C4-2B (cell line): ENCODE measurements around the gene SCN4A.
"Not testable (repeated sequence)": the region's sequence is repeated elsewhere in the genome, so short reads cannot be mapped to it uniquely, and the experiment has no call there.

Experiments used
- H3K27ac ChIP-seq: fragments of 450-650 bp; 2 replicates; pipeline ENCODE4 v1.5.1; 2017
- CTCF ChIP-seq: fragments of 450-650 bp; conservative IDR thresholded peaks from 2 replicates; pipeline ENCODE4 v1.5.1; 2017; ENCODE audit warnings: mild to moderate bottlenecking
- ZFX ChIP-seq: fragments of 450-650 bp; IDR thresholded peaks from 2 replicates; pipeline ENCODE4 v1.6.1; 2017

SCN4A gene

GRCh38 chr17:63984651-63985386, 12.1 kb upstream of the SCN4A start:
- H3K27ac ChIP-seq = no peak overlapping the region
- TF ChIP-seq ZFX = no peak
- TF ChIP-seq CTCF = no peak

GRCh38 chr17:63984236-63984635, 11.5 kb upstream of the SCN4A start:
- no peak overlapping the region for H3K27ac ChIP-seq
- TF ChIP-seq ZFX = no peak

GRCh38 chr17:63983320-63983719, 10.6 kb upstream of the SCN4A start:
- H3K27ac ChIP-seq = no peak overlapping the region
- TF ChIP-seq CTCF = no peak
- TF ChIP-seq ZFX = no peak

- H3K27ac ChIP-seq = not testable (repeated sequence)
These were observed 9.9 kb upstream of the SCN4A start for GRCh38 chr17:63982641-63983040.

- no peak overlapping the region for H3K27ac ChIP-seq
- TF ChIP-seq ZFX (no peak), CTCF (no peak)
These were observed 5.8 kb upstream of the SCN4A start for GRCh38 chr17:63978272-63979200.

GRCh38 chr17:63976702-63977101, 4.0 kb upstream of the SCN4A start:
- no peak for TF ChIP-seq ZFX
- TF ChIP-seq CTCF = no peak
- no peak overlapping the region for H3K27ac ChIP-seq

GRCh38 chr17:63975541-63976092, 2.9 kb upstream of the SCN4A start:
- TF ChIP-seq ZFX (no peak), CTCF (no peak)
- no peak overlapping the region for H3K27ac ChIP-seq

GRCh38 chr17:63974594-63975192, 2.0 kb upstream of the SCN4A start:
- TF ChIP-seq CTCF (no peak), ZFX (no peak)

More at GRCh38 chr17:63974594-63975192, 2.0 kb upstream of the SCN4A start:
- H3K27ac ChIP-seq = no peak overlapping the region
